Calu3 (cell line): ENCODE measurements around the gene ETS1. TPM values are rescaled to one million over a fixed set of nuclear protein-coding genes. Genes with fewer than 3 reads are reported as not detected.

ENCODE experiments used
- BruUV-seq: library from RNA; stranded (reverse); fragments of 400-500 nt; replicated peaks from 2 replicates; lab custom pipeline; 2021; lab: Mats Ljungman, UMichigan
- CTCF ChIA-PET: fragments of 300-600 bp; sonication (Branson Sonifier 250); formaldehyde crosslinking; loops from one replicate; lab custom pipeline; 2022; ENCODE audit warnings: antibody characterized with exemption; lab: Charles Lee
- DNase-seq: peaks from one replicate; pipeline ENCODE4 v3.0.0; 2022
- H3K27ac Mint-ChIP-seq: one replicate; pipeline ENCODE4 v1.8.0; 2022; ENCODE audit warnings: mixed read lengths; ENCODE audit not compliant: unreplicated experiment
- H3K27me3 Mint-ChIP-seq: one replicate; pipeline ENCODE4 v1.8.0; 2022; ENCODE audit warnings: mixed read lengths; ENCODE audit not compliant: unreplicated experiment
- H3K36me3 Mint-ChIP-seq: one replicate; pipeline ENCODE4 v1.8.0; 2022; ENCODE audit warnings: mild to moderate bottlenecking, moderate library complexity, mixed read lengths; ENCODE audit not compliant: insufficient read depth, unreplicated experiment
- H3K4me1 Mint-ChIP-seq: one replicate; pipeline ENCODE4 v1.8.0; 2022; ENCODE audit warnings: mild to moderate bottlenecking, low read depth, mixed read lengths; ENCODE audit not compliant: unreplicated experiment
- H3K4me3 Mint-ChIP-seq: one replicate; pipeline ENCODE4 v1.8.0; 2022; ENCODE audit warnings: mild to moderate bottlenecking, low read depth, moderate library complexity, mixed read lengths; ENCODE audit not compliant: unreplicated experiment
- H3K9me3 Mint-ChIP-seq: one replicate; pipeline ENCODE4 v1.8.0; 2022; ENCODE audit warnings: low read depth, mixed read lengths; ENCODE audit not compliant: unreplicated experiment
- intact Hi-C: fragments of 100-400 bp; cut with micrococcal nuclease; formaldehyde crosslinking; loops from one replicate; pipeline ENCODE4 v1.10.0; 2022; ENCODE audit not compliant: unreplicated experiment
- total RNA-seq: library from RNA; stranded (reverse); gene quantifications from 2 replicates; pipeline ENCODE4 v1.2.3, GENCODE V29; 2022
- TF ChIP-seq, protein P1 (sequence below): fragments of 200-600 bp; IDR thresholded peaks from one replicate; pipeline ENCODE4 v1.8.0; 2022; ENCODE audit warnings: antibody characterized with exemption; ENCODE audit not compliant: unreplicated experiment

Gene ETS1
- total RNA-seq, 1 experiment from 2014 or later = 38.4 TPM

DNA sequence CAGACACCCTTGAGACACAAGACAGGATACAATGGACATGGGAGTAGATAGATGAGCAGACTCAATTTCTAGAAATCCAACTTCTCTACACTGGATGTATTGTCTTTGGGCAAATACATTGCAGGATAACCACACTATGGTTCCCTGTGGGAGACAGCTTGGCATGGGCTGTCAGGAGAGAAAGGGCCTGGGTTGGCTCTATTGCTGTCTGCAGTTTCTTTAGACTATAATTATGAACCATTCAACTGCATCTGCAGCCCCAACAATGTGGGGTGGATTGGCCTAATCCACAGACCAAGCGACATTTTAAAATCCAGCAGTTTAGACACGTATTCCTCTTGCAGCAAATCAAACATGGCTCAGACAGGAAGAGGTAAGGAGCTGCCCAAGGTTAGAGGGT, 60.3 kb downstream of the ETS1 start:
- Mint-ChIP-seq H3K4me1 (peaks cover 29% of the 10 kb centered on the region), H3K9me3 (no peaks in the 10 kb centered on the region), H3K27ac (no peak overlapping the region), H3K4me3 (no peak overlapping the region), H3K27me3 (no peaks in the 10 kb centered on the region), H3K36me3 (peaks cover 11% of the 10 kb centered on the region)
- intact Hi-C loops = loop anchor here (10.0 kb wide), 1 partner anchor 98 kb away; no protein-coding TSS in a partner anchor
- CTCF ChIA-PET = no interaction called here
- TF ChIP-seq, protein P1, sequence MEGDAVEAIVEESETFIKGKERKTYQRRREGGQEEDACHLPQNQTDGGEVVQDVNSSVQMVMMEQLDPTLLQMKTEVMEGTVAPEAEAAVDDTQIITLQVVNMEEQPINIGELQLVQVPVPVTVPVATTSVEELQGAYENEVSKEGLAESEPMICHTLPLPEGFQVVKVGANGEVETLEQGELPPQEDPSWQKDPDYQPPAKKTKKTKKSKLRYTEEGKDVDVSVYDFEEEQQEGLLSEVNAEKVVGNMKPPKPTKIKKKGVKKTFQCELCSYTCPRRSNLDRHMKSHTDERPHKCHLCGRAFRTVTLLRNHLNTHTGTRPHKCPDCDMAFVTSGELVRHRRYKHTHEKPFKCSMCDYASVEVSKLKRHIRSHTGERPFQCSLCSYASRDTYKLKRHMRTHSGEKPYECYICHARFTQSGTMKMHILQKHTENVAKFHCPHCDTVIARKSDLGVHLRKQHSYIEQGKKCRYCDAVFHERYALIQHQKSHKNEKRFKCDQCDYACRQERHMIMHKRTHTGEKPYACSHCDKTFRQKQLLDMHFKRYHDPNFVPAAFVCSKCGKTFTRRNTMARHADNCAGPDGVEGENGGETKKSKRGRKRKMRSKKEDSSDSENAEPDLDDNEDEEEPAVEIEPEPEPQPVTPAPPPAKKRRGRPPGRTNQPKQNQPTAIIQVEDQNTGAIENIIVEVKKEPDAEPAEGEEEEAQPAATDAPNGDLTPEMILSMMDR = no peak
- no TSS peak for BruUV-seq
- DNase-seq = no peak

GRCh38 chr11:128525411-128526243, 61.7 kb downstream of the ETS1 start:
- TF ChIP-seq, protein P1 = no peak
- Mint-ChIP-seq H3K36me3 (peaks cover 25% of the 10 kb centered on the region), H3K4me1 (peaks cover 29% of the 10 kb centered on the region), H3K4me3 (no peak overlapping the region), H3K27ac (peak overlapping the region; percentile 23), H3K9me3 (no peaks in the 10 kb centered on the region), H3K27me3 (no peaks in the 10 kb centered on the region)
- intact Hi-C loops = loop anchor here (10.0 kb wide), 1 partner anchor 99 kb away; no protein-coding TSS in a partner anchor
- CTCF ChIA-PET = interaction anchor here (1.0 to 1.2 kb wide), 2 partner anchors 319 to 353 kb away, joined by 4 read pairs; no protein-coding TSS in a partner anchor
- DNase-seq = no peak
- no TSS peak for BruUV-seq

GRCh38 chr11:128524172-128524571, 63.2 kb downstream of the ETS1 start:
- no peak for DNase-seq
- H3K36me3 Mint-ChIP-seq = peaks cover 29% of the 10 kb centered on the region
- BruUV-seq = no TSS peak
- H3K27me3 Mint-ChIP-seq = no peaks in the 10 kb centered on the region
- intact Hi-C loops = loop anchor here (5.0 to 10.0 kb wide), 3 partner anchors 57 to 352 kb away; no protein-coding TSS in a partner anchor
- CTCF ChIA-PET = no interaction called here
- peaks cover 29% of the 10 kb centered on the region for H3K4me1 Mint-ChIP-seq
- H3K27ac Mint-ChIP-seq = peak overlapping the region; percentile 65
- no peaks in the 10 kb centered on the region for H3K9me3 Mint-ChIP-seq
- H3K4me3 Mint-ChIP-seq = no peak overlapping the region
- TF ChIP-seq, protein P1 = no peak

- intact Hi-C loops = loop anchor here (5.0 to 10.0 kb wide), 3 partner anchors 56 to 351 kb away; no protein-coding TSS in a partner anchor
- H3K27ac Mint-ChIP-seq = peak overlapping the region; percentile 65
- TF ChIP-seq, protein P1 = no peak
- peaks cover 34% of the 10 kb centered on the region for H3K4me1 Mint-ChIP-seq
- peaks cover 29% of the 10 kb centered on the region for H3K36me3 Mint-ChIP-seq
- DNase-seq = no peak
- CTCF ChIA-PET = no interaction called here
- no TSS peak for BruUV-seq
- H3K4me3 Mint-ChIP-seq = no peak overlapping the region
- H3K27me3 Mint-ChIP-seq = no peaks in the 10 kb centered on the region
- H3K9me3 Mint-ChIP-seq = no peaks in the 10 kb centered on the region
These were observed 63.7 kb downstream of the ETS1 start for GRCh38 chr11:128523641-128524040.
